Activated gamma-delta T cell treated with anti-CD3 and anti-CD28 coated beads, Interleukin-2, amount 50 U/mL, for 16 hours (primary cell): ENCODE data around the gene NDUFV1.

ENCODE experiments used
- DNase-seq: peaks from one replicate; pipeline ENCODE4 v3.0.0-alpha.2; 2020; ENCODE audit warnings: low read depth

The NDUFV1 gene

DNA sequence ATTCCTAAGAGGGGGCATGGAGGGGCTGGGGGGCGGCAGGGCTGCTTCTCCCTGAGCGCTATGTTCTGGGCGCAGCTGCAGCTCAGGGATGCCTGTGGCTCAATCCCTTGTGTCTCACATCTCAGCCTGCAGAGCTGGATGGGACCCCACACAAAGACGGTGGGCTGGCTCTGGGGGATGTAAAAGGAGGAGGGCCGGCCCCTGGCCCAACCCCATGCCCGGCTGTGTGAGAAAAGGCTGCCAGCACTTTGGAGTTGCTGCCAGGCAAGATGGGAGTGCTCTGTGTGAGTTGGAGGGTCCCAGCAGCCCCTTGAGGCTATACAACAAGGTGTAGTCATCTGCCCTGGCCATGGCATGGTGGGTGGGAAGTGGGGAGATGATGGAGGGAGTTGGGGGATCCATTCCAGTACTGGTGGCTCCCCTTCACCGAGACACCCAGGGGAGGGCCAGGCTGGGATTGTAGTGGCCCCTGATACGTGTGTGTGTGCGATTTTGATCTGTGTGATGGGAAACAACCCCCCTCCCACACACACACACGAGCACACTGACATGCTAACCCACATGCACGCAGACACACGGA, 34.1 kb downstream of the NDUFV1 start:
- no peak for DNase-seq

DNA sequence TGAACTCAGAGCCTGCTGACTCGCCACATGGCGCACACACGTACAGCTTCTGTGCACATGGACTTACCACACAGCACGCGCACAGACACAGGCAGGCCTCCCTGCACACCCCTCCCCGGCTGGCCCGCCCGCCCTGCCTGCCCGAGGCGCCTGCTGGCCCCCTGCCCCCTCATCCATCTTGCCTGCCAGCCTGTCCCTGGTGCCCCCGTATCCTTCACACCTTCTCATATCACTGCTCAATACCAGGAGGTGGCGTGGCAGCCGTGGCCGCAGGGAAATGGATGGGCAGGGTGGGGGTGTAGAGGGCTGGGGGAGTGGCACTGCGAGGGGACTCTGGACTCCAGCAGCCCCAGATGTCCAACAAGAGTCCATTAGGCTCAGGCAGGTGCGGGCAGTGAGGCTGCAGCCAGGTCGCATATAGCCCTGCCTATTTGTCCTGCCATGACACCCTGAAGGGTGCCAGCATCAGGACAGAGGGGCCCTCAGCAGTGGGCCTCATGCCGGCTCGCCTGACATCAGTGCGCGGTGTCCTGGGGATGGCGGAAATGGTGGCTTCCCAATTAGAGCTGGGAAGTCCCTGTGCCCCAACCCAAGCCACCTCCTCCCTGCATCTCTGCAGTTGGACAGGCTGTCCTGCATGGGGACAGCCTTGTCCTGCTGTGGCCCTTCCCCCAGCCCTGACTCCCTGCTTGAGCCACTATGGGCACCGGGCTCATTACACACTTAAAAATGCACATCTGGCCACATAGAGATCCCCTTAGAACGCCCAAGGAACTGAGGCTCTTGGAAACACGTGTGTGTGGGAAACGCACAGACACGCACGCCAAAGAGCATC, 34.8 kb downstream of the NDUFV1 start:
- no peak for DNase-seq

DNA sequence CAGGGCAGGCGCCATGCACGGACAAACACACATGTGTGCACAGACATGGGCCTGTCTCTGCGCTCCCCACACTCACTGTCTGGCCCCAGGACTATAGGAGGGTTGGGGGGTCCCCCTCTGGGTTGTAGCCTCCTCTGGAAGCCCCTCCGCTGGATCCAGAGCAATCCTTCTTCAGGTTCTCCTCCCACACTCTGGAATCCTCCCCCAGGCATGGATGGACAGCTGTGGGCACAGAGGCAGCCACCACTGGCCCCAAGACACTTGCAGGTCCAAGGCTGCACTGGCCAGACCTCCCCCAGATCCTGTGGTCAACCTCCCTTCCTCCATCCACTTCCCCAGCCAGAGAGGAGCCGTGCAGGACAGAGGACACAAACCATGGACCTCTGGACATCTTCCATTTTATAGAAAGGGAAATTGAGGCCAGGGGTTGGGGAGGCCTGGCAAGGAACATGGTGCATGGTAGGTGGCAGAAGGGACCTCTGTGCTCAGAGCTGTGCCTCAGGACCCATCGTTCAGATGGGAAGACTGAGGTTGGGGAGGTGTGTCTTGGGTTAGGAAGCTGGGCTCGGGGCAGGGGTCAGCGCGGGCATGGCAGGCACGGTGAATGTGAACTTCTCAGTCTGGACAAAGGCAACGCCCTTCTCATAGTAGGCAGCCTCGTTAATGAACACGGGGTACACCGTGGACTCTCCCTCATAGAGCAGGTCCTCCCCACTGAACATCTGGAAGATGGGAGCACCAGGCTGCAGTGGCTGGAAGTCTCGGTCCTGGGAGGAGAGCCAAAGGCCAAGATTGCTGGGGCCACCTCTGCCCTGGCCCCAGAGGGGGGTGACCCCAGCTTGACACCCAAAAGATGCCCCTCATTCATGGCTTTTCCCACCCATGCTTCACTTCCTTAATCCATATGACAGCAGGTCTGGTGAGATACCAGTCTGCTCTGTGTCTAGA, 35.7 kb downstream of the NDUFV1 start:
- DNase-seq = no peak

DNA sequence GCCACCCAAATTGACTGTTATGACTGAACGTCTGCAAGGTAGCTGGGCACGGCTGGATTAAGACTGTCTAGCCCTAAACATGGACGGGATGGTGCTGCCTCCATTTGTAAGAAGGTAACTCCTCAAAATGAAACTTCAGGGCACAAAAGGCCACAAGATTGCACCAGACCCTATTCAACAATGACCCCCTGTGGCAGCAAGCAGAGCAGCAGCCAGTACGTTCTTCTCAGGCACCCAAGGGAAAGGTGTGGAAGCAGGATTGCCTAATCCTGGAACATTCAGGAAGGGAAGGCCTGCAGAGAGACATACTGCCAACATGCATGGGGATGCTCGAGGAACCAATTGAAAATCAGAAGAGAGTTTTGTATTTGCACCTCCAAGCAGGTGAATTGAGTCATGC, 37.3 kb downstream of the NDUFV1 start:
- DNase-seq = no peak

DNA sequence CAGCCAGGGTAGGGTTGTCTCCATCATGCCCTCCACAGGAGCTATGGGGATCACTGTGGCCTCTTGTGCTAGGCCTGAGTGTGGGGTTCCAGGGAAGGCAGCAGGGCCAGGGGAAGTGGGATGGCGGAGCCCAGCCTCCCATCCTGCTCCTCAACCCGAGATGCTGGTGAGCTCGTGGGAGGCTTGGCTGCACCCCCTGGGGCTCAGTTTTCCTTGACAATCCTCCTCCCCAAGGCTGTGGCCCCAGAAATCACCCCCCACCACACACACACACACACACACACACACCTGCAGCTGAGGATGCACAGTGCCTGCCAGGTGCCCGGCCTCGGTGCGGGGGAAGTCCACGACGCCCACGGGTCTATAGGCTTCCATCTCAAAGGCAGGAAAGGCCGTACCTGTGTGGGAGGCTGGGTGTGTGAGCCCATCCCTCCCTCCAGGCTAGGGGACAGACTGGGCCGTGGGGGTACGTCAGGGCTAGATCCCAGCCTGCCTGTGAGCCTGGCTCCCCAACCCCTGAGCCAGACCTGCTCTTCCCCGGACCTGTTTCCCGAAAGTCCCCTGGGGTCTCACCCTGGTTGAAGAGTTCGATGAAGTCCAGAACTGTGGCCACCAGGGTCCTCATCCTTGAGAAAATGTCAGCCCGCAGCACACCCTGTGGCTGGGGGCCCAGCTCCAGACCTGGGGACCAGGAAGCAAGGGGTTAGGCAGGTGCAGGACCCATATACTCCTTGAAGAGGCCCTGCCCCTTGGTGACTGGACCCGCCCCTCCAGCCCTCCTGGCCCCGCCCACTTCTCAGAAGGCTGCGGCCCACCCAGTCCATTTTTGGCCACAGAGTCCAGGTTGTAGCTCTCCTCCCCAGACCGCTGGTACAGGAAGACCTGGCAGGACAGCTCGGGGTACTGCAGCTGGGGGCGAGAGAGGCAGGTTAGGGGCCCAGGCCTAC, 38.0 kb downstream of the NDUFV1 start:
- DNase-seq = no peak

DNA sequence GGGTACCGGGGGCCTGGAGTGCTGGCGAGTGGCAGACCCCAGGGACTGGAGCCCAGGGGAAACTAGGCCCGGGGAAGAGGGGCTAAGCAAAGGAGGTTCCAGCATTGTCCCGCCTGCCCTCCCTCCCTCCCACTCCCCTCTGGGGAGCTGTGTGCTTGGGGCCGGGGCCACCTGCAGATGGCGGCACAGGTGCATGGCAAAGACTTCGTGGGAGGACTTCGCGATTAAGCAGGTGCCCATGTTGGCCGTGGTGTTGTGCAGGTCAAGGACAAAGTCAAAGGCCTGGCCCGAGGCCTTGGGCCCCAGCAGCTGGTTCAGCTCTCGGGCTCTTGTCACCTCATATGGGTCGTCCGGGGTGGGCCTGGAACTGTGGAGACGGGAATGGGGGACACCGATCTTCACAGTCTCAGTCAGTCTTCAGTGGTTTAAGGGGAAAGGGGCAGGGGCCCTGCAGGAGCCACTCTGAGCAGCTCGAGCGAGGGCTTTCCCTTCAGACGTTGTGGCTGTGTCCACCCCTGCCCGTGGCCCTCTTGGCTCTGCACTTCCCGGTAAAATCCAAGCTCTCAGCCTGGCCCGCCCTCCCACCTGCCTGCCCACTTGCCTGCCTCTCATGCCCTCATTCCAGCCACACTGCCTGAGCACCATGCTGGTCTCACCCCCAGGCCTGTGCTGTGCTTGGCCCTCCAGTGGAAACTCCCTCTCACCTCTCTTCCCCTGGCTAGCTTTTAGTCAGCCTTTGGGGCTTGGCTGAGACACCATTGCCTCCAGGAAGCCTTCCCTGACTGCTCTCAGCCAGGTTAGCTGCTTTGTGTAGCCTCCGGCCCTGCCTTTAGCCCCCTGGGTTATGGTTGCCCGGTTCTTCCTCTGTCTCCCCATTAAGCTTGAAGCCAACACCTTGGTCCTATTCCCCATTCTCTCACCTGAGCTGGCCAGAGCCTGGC, 39.1 kb downstream of the NDUFV1 start:
- DNase-seq = no peak

DNA sequence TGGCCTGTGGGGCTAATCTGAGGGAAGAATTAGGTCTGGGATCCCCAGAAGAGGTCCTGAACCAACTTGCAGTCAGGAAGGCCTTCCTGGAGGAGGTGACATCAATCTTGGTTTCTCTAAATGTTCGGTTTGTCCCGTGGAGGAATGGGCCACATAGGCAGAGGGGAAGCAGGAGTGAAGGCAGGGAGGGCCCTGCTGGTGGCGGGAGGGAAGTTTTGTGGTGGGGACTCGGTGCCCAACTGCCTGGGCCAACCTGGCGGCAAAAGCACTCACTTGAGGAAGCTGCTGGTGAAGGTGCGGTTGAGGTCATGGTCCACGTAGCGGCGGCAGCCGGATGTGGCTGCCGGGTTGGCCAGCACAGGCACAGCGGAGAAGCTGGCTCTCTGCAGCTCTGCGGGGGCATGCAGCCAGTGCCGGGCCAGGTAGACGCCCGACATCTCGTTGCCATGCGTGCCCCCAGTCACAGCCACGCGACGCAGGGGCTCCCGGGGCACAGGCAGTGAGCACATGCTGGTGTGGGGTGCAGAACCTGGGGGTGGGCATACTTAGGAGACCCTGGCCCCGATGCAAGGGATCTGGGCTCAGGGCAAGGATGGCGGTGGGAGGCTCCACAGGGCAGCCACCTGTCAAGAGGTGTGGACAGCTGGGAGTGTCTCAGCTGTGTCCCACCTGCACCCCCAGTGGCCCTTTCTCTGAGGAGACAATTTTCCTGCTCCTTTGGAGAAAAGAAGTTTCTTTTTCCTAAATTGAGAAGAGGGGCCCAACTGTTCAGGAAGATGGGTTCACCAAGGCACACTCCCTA, 40.0 kb downstream of the NDUFV1 start:
- DNase-seq = no peak

DNA sequence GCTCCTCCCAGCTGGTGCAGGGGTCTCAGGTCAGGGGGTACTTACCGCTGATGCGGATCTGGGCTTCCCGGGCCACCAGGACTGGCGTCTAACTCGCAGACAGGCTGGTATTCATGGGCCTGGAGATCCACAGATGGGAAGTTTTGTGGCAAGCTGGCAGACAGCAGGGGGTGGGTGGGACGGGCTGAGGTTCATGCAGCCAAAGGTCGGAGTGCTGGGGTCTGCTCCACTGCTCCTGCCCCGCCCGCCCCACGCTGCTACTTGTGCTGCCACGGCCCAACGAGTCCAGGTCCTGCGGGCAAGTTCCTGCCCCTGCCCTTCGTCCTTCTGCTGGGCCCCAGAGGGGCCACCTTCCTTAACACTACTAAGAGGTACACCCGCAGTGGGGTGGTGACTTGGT, 40.7 kb downstream of the NDUFV1 start:
- DNase-seq = no peak

DNA sequence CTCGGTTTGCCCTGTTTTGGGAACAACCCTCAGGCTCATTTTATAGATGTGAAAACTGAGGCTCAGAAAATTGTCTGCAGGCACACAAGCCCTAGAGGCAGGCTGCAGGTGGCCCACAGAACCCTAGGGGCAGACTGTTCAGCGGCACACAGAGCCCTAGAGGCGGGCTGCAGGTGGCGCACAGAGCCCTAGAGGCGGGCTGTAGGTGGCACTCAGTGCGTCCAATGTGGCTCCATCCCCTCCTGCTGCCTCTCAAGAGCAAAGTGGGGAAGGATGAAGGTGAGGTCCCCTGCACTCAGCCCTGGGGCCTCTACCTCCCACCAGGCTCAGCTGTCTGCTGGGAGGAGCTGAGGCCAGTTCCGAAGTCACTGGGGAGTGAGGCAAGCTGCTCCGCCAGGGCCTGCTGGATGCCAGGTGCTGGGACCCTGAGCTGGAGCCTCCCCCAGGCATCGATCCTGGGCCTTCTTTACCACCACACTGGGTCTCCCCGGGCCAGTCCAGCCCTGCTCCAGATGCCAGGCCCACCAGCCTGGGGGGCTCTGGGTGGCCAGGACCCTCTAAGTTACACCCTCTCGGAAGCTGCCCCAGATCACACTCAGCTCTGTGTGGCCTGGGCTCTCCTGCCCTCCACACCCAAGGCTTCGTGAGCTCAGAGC, 41.5 kb downstream of the NDUFV1 start:
- peak; percentile 45 for DNase-seq

DNA sequence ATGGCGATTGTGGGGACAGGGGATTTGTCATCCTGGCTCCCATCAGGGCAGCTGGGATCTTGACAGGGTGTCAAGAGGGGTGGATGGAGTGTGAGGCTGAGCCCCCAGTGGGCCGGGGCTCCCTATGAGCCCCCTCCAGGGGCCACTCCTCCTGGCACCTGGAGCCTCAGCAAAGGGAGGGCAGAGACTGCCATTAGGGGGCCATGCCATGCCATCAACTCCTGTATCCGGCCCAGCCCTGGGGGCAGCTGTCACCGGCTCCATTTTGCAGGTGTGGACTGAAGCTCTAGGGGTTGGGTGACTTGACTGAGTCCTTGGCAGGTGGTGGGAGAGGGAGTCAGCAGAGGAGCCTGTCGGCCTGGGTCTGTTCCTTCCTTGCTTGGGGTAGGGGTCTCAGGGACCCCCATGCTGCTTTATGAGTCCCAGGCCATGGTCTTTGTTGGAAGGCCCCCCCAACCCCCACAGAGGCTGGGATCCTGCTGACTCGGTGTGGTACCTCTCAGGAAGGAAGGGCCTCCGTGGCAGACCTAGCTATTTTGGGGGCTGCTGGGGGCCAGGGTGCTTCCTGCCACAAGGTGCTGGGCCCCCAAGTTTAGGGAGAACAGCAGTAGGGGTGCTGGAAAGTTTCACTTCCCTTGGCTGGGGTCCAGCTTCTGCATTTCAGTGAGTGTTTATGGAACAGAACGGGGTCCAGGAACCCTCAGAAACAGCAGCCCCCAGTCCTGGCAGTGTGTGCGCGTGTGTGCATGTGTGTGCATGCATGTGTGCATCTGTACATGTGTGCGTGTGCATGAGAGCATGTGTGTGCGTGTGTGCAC, 42.3 kb downstream of the NDUFV1 start:
- no peak for DNase-seq

DNA sequence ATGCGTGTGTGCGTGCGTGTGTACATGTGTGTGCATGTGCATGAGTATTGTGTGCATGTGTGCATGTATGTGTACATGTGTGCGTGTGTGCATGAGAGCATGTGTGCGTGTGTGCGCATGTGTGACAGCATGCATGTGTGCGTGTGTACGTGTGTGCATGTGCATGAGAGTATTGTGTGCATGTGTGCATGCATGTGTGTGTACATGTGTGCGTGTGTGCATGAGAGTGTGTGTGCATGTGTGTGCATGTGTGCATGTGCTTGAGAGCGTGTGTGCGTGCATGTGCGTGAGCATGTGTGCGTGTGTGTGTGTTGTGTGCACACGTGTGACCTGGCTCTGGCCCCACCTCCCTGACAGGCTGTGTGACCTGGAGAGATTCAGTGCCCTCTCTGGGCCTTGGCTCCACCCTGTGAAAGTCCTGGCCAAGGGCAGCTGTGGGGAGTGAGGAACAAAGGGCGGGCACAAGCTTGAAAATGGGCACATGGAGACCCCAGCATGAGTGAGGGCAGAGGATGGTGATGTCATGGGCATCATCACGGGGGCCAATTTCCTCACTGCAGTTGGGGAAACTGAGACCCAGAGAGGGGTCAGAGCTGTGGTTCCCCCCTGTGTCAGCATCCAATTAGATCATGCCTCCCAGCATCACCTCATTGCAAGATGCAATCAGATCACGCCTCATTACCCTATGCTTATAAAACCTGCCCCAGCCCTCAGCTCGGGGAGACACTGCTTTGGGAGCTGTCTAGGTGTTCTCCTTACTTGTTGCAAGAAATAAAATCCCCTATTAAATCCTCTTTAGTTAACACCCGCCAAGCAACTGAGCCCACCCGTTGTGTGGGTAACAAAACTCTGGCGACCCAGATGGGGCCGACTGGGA, 43.1 kb downstream of the NDUFV1 start:
- no peak for DNase-seq

DNA sequence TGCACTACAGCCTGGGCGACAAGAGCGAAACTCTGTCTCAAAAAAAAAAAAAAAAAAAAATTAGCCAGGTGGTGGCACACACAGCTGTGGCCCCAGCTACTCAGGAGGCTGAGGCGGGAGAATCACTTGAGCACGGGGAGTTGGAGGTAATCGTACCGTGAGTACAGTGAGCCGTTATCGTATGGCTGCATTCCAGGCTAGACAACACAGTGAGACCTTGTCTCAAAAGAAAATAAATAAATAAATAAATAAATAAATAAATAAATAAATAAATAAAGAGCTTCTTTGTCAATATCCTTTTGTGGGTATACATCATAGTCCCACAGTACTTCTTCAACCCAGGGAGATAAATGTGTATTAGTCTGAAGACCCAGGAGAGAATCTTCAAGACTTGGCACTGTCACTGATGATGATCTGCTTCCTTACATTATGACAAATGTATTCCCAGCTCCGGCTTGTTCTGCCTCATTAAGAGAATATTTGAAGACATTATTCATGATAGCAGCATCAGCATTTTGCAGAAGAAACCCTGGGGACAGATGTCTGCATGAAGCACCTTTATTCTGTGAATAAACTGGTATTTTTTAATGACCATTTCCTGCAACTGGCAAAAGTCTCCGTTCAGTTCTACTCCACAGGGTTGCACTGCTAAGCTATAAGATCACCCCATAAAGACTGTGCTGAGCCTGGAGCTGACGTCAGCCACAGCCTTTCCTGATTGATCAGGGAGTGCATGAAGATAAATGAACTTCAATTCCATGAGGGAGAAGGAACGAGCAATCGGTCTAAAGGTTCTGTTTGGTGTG, 45.4 kb downstream of the NDUFV1 start:
- DNase-seq = no peak

DNA sequence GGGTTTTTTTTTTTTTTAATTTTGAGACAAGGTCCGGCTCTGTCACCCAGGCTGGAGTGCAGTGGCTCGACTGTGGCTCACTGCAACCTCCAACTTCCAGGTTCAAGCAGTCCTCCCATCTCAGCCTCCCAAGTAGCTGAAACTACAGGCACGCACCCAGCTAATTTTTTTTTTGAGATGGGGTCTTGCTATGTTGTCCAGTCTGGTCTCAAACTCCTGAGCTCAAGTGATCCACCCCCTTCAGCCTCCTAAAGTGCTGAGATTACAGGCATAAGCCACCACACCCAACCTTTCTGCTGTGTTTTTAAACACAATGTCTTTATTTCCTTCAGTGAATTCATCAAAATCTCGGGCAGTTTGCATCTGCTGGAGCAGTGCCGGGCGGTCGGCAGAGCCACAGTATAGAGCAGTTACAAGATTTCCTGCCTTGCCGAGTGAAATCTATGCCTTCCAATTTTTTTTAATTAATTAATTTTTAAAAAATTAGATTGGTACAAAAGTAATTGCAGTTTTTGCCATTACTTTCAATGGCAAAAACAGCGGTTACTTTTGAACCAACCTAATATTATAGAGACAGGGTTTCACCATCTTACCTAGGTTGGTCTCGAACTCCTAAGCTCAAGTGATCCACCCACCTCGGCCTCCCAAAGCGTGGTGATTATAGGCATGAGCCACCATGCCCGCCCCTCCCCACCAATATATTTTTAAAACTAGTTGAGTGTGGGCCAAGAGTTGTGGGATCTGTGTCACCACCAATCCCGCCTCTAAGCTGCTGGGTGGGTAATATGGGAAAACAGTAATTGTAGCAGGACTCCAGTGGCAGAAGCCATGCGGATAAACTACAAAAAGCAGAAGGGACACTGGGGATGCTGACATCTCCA, 46.5 kb downstream of the NDUFV1 start:
- DNase-seq = no peak

DNA sequence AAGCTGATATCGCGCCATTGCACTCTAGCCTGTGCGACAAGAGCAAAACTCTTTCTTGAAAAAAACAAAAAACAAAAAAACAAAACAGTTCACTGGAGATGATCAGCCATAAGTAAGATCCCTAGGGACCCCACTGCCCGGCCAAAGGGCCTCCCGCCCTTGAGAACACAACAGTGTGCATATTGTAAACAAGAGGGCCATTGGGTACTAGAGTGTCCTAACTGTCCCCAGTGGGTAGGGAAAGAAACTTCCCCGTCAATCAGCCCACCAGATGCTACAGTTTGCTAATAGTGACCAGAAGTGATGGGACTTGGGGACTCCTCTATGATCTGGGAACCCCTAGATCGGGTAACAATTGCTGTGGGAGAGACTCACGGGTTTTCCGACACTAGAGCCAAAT, 47.5 kb downstream of the NDUFV1 start:
- DNase-seq = no peak

DNA sequence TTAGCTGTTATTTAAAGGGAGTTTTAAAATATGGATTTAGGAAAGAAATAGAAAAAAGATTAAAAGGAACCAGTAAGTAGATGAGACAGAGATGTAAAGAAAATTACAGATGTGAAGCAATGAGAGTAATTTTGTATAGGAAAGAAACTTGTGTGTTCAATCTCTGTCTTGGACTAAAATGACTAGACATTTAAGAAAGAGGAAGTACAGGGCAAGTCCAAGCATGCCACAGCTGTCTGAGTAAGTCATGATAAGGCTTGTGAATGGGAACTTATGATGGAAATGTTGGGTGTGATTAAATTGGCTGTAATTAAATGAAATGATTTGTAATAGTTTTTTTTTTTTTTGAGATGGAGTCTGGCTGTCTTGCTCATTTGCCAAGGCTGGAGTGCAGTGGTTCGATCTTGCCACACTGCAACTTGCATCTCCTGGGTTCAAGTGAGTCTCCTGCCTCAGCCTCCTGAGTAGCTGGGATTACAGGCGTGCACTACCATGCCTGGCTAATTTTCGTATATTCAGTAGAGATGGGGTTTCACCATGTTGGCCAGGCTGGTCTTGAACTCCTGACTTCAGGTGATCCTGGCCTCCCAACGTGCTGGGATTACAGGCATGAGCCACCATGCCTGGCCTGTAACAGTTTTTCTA, 49.7 kb downstream of the NDUFV1 start:
- DNase-seq = no peak
